Measurements from ENCODE around the gene APOBR. TPM values are rescaled to one million over a fixed set of nuclear protein-coding genes. Genes with fewer than 3 reads are reported as not detected.

The APOBR gene
- total and polyA plus RNA-seq, 10 of the 15 experiments (the other 5 are each of a cell fraction or from before 2014, with no cell fraction given): 0.04 to 2.5 (median 0.54) TPM; not detected in 1

DNA sequence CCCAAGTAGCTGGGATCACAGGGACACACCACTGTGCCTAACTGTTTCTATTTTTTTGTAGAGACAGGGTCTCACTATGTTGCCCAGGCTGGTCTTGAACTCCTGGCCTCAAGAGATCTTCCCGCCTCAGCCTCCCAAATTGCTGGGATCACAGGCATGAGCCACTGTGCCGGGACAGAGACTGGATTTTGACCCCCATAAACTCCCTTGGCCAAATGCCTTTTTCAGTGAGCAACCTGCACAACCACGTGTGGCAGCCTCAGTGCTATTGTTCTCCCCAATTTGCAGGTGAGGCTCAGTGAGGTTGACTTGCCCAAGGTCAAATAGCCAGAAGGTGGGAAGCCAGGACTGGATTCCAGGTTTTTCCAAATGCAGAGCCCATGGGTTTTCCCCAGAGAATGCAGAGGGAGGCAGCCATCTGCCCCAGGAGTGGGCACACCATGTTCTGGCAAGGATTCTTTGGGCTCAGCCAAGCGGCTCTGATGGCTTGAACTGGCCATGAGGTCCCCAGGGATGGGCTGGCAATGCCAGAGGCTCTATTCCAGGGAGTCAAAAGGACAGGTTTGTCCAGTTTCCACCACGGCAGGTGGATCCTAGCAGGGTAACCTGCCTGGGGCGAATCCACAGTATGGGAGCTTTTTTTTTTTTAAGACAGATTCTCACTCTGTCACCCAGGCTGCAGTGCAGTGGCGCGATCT lies 10.4 kb downstream of the APOBR start:
- Histone ChIP-seq H3K4me2 (ENCODE audit: control insufficient read depth, insufficient read depth) (no peak overlapping the region), H3K9ac (ENCODE audit: control insufficient read depth, insufficient read depth, low read length) (no peak overlapping the region), H3K27me3 (replicated peaks in 1 of 2; ENCODE audit: control insufficient read depth in 2 of 2, insufficient read depth in 2 of 2, low read length in 1 of 2) (no peaks in the 10 kb centered on the region), H3K4me1 (ENCODE audit: control insufficient read depth, insufficient read depth, low read length) (peaks cover 32% of the 10 kb centered on the region), H3K79me2 (ENCODE audit: control insufficient read depth, insufficient read depth, low read length) (no peaks in the 10 kb centered on the region), H3K27ac (ENCODE audit: control insufficient read depth, insufficient read depth) (no peak overlapping the region), H3K36me3 (ENCODE audit: control insufficient read depth in 2 of 2, insufficient read depth in 2 of 2, low read length in 1 of 2) (no peaks in the 10 kb centered on the region), H4K20me1 (ENCODE audit: control insufficient read depth, insufficient read depth) (no peaks in the 10 kb centered on the region), H2AFZ (ENCODE audit: control insufficient read depth, low read depth, low read length) (no peak overlapping the region), H3K9me3 (replicated peaks; ENCODE audit: control insufficient read depth, insufficient read depth, low read length) (no peaks in the 10 kb centered on the region), H3K4me3 (no peak overlapping the region)
- no TSS peak for BruUV-seq (replicated peaks)
- ChIA-PET POLR2A (no interaction called here), CTCF (interaction anchor here (0.8 kb wide), 1 partner anchor 37 kb away, joined by 3 read pairs; no protein-coding TSS in a partner anchor), RAD21 (ENCODE audit: unreplicated experiment) (interaction anchor here (1.2 kb wide), 1 partner anchor 13 kb away, joined by 3 read pairs; the partner anchor contains the start of gene CLN3), SMC1A (ENCODE audit: uncharacterized antibody, unreplicated experiment) (interaction anchor here (1.7 kb wide), 1 partner anchor 11 kb away, joined by 8 read pairs; the partner anchor contains the start of gene APOBR)
- DNase-seq (ENCODE audit: low read depth, low spot score) (no peak), FAIRE-seq (no peak), ATAC-seq (no peak)
- no peak for TF ChIP-seq NKRF (conservative IDR thresholded peaks at IDR 0.05)
- TF ChIP-seq MEF2B (IDR thresholded peaks at IDR 0.05; ENCODE audit: partially characterized antibody, poor library complexity, severe bottlenecking): no peak
- TF ChIP-seq ZNF207 (IDR thresholded peaks at IDR 0.05; ENCODE audit: borderline replicate concordance): no peak
- no peak for TF ChIP-seq ASH2L (IDR thresholded peaks at IDR 0.05; ENCODE audit: borderline replicate concordance, low read depth)
- TF ChIP-seq SPI1 (IDR thresholded peaks at IDR 0.05; ENCODE audit: borderline replicate concordance, insufficient read depth, low read depth, low read length): no peak
- TF ChIP-seq POLR2AphosphoS5 (IDR thresholded peaks at IDR 0.05; ENCODE audit: low read length): no peak
- no peak for TF ChIP-seq FOXM1 (IDR thresholded peaks at IDR 0.05; ENCODE audit: low read depth, low read length)
- no peak for TF ChIP-seq STAT1 (conservative IDR thresholded peaks at IDR 0.05)
- TF ChIP-seq CHD4 (IDR thresholded peaks at IDR 0.05): no peak
- no peak for TF ChIP-seq ZZZ3 (IDR thresholded peaks at IDR 0.05; ENCODE audit: control insufficient read depth, insufficient read length, low read depth)
- no peak for TF ChIP-seq TARDBP (IDR thresholded peaks at IDR 0.05; ENCODE audit: borderline replicate concordance)
- TF ChIP-seq KLF5 (IDR thresholded peaks at IDR 0.05; ENCODE audit: partially characterized antibody): no peak
- TF ChIP-seq RCOR1 (conservative IDR thresholded peaks at IDR 0.05; ENCODE audit: low read depth, low read length): no peak
- TF ChIP-seq IKZF2 (IDR thresholded peaks at IDR 0.05): no peak
- TF ChIP-seq SUPT20H (IDR thresholded peaks at IDR 0.05; ENCODE audit: borderline replicate concordance, control insufficient read depth, low read depth, low read length): no peak
- TF ChIP-seq SIX5 (IDR thresholded peaks at IDR 0.05; ENCODE audit: low read depth, low read length, severe bottlenecking): no peak
- no peak for TF ChIP-seq ATF7 (IDR thresholded peaks at IDR 0.05; ENCODE audit: low read depth)
- TF ChIP-seq ZNF687 (IDR thresholded peaks at IDR 0.05): no peak
- no peak for TF ChIP-seq NBN (IDR thresholded peaks at IDR 0.05)
- no peak for TF ChIP-seq NR2F1 (conservative IDR thresholded peaks at IDR 0.05)
- 48% methylated on average over 8 of the region's 8 CpGs for WGBS (ENCODE audit: insufficient coverage, insufficient replicate concordance, low lambda C conversion rate, missing lambda C conversion rate)
- intact Hi-C loops (cut with micrococcal nuclease; ENCODE audit: unreplicated experiment) (no loop called here), in situ Hi-C loops (cut with MboI) (no loop called here)

Data from GM12878 (cell line).